SK-N-SH (cell line): ENCODE measurements around the gene PDGFRB. TPM values are rescaled to one million over a fixed set of nuclear protein-coding genes. Genes with fewer than 3 reads are reported as not detected.
A peak's percentile ranks its signal among the peaks of the same experiment; 100 is the strongest.

Source experiments
- CTCF ChIA-PET: fragments of 300-600, 350-600 bp; formaldehyde crosslinking; extraction: SDS; loops from one replicate; lab custom pipeline; 2021; lab: Yijun Ruan, JAX
- POLR2A ChIA-PET: fragments of 350-600 bp; sonication (Branson Sonifier 250); formaldehyde crosslinking; extraction: SDS; loops from one replicate; lab custom pipeline; 2020; ENCODE audit warnings: antibody characterized with exemption, inconsistent platforms; lab: Yijun Ruan, JAX
- DNase-seq: peaks from one replicate; pipeline ENCODE4 v3.0.0; 2012
- H2AFZ ChIP-seq: fragments of 200-600 bp; sonication (generic); 2 replicates; pipeline ENCODE4 v1.8.1; 2016; ENCODE audit warnings: antibody characterized with exemption, mild to moderate bottlenecking, low read depth
- H3F3A ChIP-seq: fragments of 200-600 bp; sonication (generic); replicated peaks from 2 replicates; pipeline ENCODE3; 2016; ENCODE audit warnings: antibody characterized with exemption, mild to moderate bottlenecking; ENCODE audit not compliant: insufficient read depth
- H3K27ac ChIP-seq, 2 experiments: fragments of 200-500 bp in 1 of 2; fragments of 200-600 bp in 1 of 2; sonication (Bioruptor generic) in 1 of 2; sonication (generic), shearing (Covaris generic) in 1 of 2; 2 replicates each; pipeline versions ENCODE4 v1.5.1 to v1.6.1; 2014 to 2016; ENCODE audit warnings: low read depth in 2 of 2, inconsistent platforms in 1 of 2, low read length in 1 of 2, mild to moderate bottlenecking in 1 of 2, mixed read lengths in 1 of 2
- H3K27me3 ChIP-seq: fragments of 200-600 bp; sonication (generic), shearing (Covaris generic); 2 replicates; pipeline ENCODE4 v1.6.1; 2016; ENCODE audit warnings: mixed run types; ENCODE audit not compliant: insufficient read depth
- H3K36me3 ChIP-seq, 2 experiments: fragments of 200-500 bp in 1 of 2; fragments of 200-600 bp in 1 of 2; sonication (Bioruptor generic) in 1 of 2; sonication (generic) in 1 of 2; replicated peaks in 1 of 2; 2 replicates each; pipeline versions ENCODE3 to v1.5.1; 2014 to 2016; ENCODE audit warnings: low read length in 1 of 2, mild to moderate bottlenecking in 1 of 2; ENCODE audit not compliant: insufficient read depth in 2 of 2, control insufficient read depth in 1 of 2
- H3K4me1 ChIP-seq, 2 experiments: fragments of 200-500 bp in 1 of 2; fragments of 200-600 bp in 1 of 2; sonication (Bioruptor generic) in 1 of 2; sonication (generic), shearing (Covaris generic) in 1 of 2; 2 replicates each; pipeline versions ENCODE4 v1.5.1 to v1.6.1; 2014 to 2016; ENCODE audit warnings: low read depth in 1 of 2, low read length in 1 of 2, mixed run types in 1 of 2; ENCODE audit not compliant: insufficient read depth in 2 of 2, control insufficient read depth in 1 of 2
- H3K4me2 ChIP-seq: fragments of 200-600 bp; sonication (generic), shearing (Covaris generic); 2 replicates; pipeline ENCODE4 v1.6.1; 2017; ENCODE audit warnings: mixed run types
- H3K4me3 ChIP-seq, 2 experiments: fragments of 200-500 bp in 1 of 2; fragments of 200-600 bp in 1 of 2; sonication (Bioruptor generic) in 1 of 2; sonication (generic), shearing (Covaris generic) in 1 of 2; 2 replicates each; pipeline versions ENCODE4 v1.5.1 to v1.8.1; 2014 to 2016; ENCODE audit warnings: low read depth in 2 of 2, inconsistent platforms in 1 of 2, low read length in 1 of 2, mild to moderate bottlenecking in 1 of 2, mixed read lengths in 1 of 2, moderate library complexity in 1 of 2
- H3K79me2 ChIP-seq: fragments of 200-600 bp; sonication (generic); 2 replicates; pipeline ENCODE4 v1.8.1; 2017; ENCODE audit warnings: mild to moderate bottlenecking; ENCODE audit not compliant: insufficient read depth
- H3K9ac ChIP-seq: fragments of 200-600 bp; sonication (generic); 2 replicates; pipeline ENCODE4 v1.6.1; 2017; ENCODE audit warnings: mixed run types
- H3K9me2 ChIP-seq: fragments of 200-600 bp; sonication (generic); 2 replicates; pipeline ENCODE4 v1.6.1; 2017; ENCODE audit warnings: mixed run types
- H3K9me3 ChIP-seq: fragments of 200-600 bp; sonication (generic); 2 replicates; pipeline ENCODE4 v1.6.1; 2017; ENCODE audit warnings: mixed run types, mild to moderate bottlenecking, moderate library complexity
- H4K20me1 ChIP-seq: fragments of 200-600 bp; sonication (generic); 2 replicates; pipeline ENCODE4 v1.6.1; 2017; ENCODE audit warnings: mild to moderate bottlenecking, mixed run types; ENCODE audit not compliant: insufficient read depth
- CHD2 ChIP-seq: fragments of 150-350 bp; IDR thresholded peaks from 2 replicates; pipeline ENCODE4 v1.6.1; 2018; ENCODE audit warnings: low read length; ENCODE audit not compliant: partially characterized antibody
- EP300 ChIP-seq, 2 experiments: IDR thresholded peaks; 2 replicates each; pipeline versions ENCODE4 v1.4.0 to v1.6.1; 2012; ENCODE audit warnings: borderline replicate concordance in 1 of 2, low read depth in 1 of 2, low read length in 1 of 2
- FOSL2 ChIP-seq: IDR thresholded peaks from 2 replicates; pipeline ENCODE4 v1.4.0; 2012; ENCODE audit warnings: low read depth, mild to moderate bottlenecking, moderate library complexity, borderline replicate concordance
- FOXJ3 ChIP-seq: sonication (generic); formaldehyde crosslinking; IDR thresholded peaks from 2 replicates; pipeline ENCODE4 v1.5.1; 2020; ENCODE audit warnings: mild to moderate bottlenecking, missing genetic modification reagents
- FOXM1 ChIP-seq: IDR thresholded peaks from 2 replicates; pipeline ENCODE4 v1.4.0; 2012; ENCODE audit warnings: low read depth, mild to moderate bottlenecking
- GATA2 ChIP-seq: sonication (generic); formaldehyde crosslinking; IDR thresholded peaks from 2 replicates; pipeline ENCODE4 v1.5.0; 2020; ENCODE audit warnings: mild to moderate bottlenecking, missing genetic modification reagents
- MAX ChIP-seq: IDR thresholded peaks from 2 replicates; pipeline ENCODE4 v1.4.0; 2012; ENCODE audit warnings: low read depth
- MEF2A ChIP-seq: IDR thresholded peaks from 2 replicates; pipeline ENCODE4 v1.4.0; 2012; ENCODE audit warnings: low read depth, borderline replicate concordance
- NFIC ChIP-seq: IDR thresholded peaks from 2 replicates; pipeline ENCODE4 v1.4.0; 2012; ENCODE audit warnings: borderline replicate concordance
- NRF1 ChIP-seq: IDR thresholded peaks from 2 replicates; pipeline ENCODE4 v1.6.1; 2012; ENCODE audit warnings: low read depth, mild to moderate bottlenecking, low read length
- POLR2AphosphoS5 ChIP-seq: IDR thresholded peaks from 2 replicates; pipeline ENCODE4 v1.6.1; 2012; ENCODE audit warnings: low read depth, low read length
- RAD21 ChIP-seq: IDR thresholded peaks from 2 replicates; pipeline ENCODE4 v1.6.1; 2012; ENCODE audit warnings: mild to moderate bottlenecking, low read length
- RCOR1 ChIP-seq: fragments of 150-350 bp; IDR thresholded peaks from 2 replicates; pipeline ENCODE4 v1.6.1; 2017; ENCODE audit warnings: antibody characterized with exemption, low read length
- REST ChIP-seq: IDR thresholded peaks from 2 replicates; pipeline ENCODE4 v1.6.1; 2012; ENCODE audit warnings: mild to moderate bottlenecking, low read depth, low read length, moderate library complexity
- RXRA ChIP-seq: IDR thresholded peaks from 2 replicates; pipeline ENCODE4 v1.4.0; 2012; ENCODE audit warnings: low read depth, mild to moderate bottlenecking, borderline replicate concordance
- SMC3 ChIP-seq: IDR thresholded peaks from 2 replicates; pipeline ENCODE4 v1.6.1; 2012; ENCODE audit warnings: low read depth, low read length, improper control_type of control experiment
- TCF12 ChIP-seq: IDR thresholded peaks from 2 replicates; pipeline ENCODE4 v1.4.0; 2012
- TEAD4 ChIP-seq: IDR thresholded peaks from 2 replicates; pipeline ENCODE4 v1.4.0; 2012; ENCODE audit warnings: mild to moderate bottlenecking, borderline replicate concordance; ENCODE audit not compliant: insufficient read depth
- WGBS: methylation state at CpG from one replicate; pipeline ENCODE4 v1.1.6; 2017; ENCODE audit warnings: low lambda C conversion rate; 5-methylcytosine and 5-hydroxymethylcytosine counted together
- polyA plus RNA-seq, 3 experiments: library from polyadenylated mRNA; depleted of rRNA; stranded (reverse); fragments of >200 nt; gene quantifications; 2 replicates each; pipeline ENCODE4 v1.2.3, GENCODE V29; 2012
- TF ChIP-seq, protein P1 (sequence below): IDR thresholded peaks from 2 replicates; pipeline ENCODE4 v1.4.0; 2012; ENCODE audit warnings: low read depth, borderline replicate concordance
- TF ChIP-seq, protein P2 (sequence below): IDR thresholded peaks from 2 replicates; pipeline ENCODE4; 2012
- TF ChIP-seq, protein P3 (sequence below): fragments of 150-350 bp; IDR thresholded peaks from 2 replicates; pipeline ENCODE4 v1.6.1; 2016; ENCODE audit warnings: mild to moderate bottlenecking, low read depth, low read length

The PDGFRB gene
- polyA plus RNA-seq, 1 of the 3 experiments (the other 2 are of a cell fraction) = 32.1 TPM

DNA sequence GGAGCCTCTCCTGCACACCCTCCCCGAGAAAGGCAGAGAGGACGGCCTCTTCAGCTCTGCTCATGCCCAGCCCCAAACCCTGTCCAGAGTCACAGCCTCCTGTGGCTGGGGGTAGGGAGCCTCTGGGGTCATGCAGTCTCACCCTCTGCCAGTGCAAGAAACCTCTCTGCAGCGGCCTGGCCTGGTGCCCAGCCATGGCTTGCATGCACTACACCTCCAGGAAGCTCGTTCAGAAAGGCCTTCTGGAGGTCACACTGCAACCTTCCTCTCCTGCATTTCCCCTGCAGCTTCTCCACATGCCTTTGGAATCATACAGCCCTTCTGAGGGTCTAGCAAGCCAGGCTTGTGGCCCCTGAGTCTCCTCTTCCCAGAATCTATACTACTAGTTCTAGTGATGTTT lies 87.2 kb downstream of the PDGFRB start:
- Histone ChIP-seq H3K27me3 (no peaks in the 10 kb centered on the region), H2AFZ (peak overlapping the region; percentile 43; the same call in 1 of the 2 replicates), H3K4me3 (no peak overlapping the region), H3K9me3 (no peaks in the 10 kb centered on the region), H4K20me1 (no peaks in the 10 kb centered on the region), H3F3A (peaks cover 6% of the 10 kb centered on the region), H3K27ac (no peak overlapping the region; a peak in 1 of 4 replicates), H3K9ac (no peak overlapping the region), H3K36me3 (no peaks in the 10 kb centered on the region), H3K79me2 (no peaks in the 10 kb centered on the region), H3K4me2 (no peak overlapping the region; the same call in 1 of the 2 replicates), H3K4me1 (peaks cover 14 to 48% of the 10 kb centered on the region in 2 experiments; a peak in 3 of 4 replicates), H3K9me2 (no peaks in the 10 kb centered on the region)
- WGBS = 17% methylated on average over 1 of the region's 4 CpGs
- TF ChIP-seq TCF12 (no peak), NFIC (0 out of 2 replicates have a peak, but pooled peaks have one; percentile 16)
- CTCF ChIA-PET = interaction anchor here (0.9 to 1.3 kb wide), 3 partner anchors 19 to 107 kb away, joined by 3 to 4 read pairs (median 3); partner anchors contain the start of gene PDGFRB
- DNase-seq = no peak
- POLR2A ChIA-PET = no interaction called here

- no peaks in the 10 kb centered on the region for H4K20me1 ChIP-seq
- no peaks in the 10 kb centered on the region for H3K27me3 ChIP-seq
- H3K4me2 ChIP-seq = no peak overlapping the region; the same call in 1 of the 2 replicates
- no peak for DNase-seq
- H3K4me1 ChIP-seq = peaks cover 14 to 48% of the 10 kb centered on the region in 2 experiments; a peak in 3 of 4 replicates
- no CpG with 5 or more reads among the region's 6 CpGs for WGBS
- no peak overlapping the region for H2AFZ ChIP-seq
- no peaks in the 10 kb centered on the region for H3K9me3 ChIP-seq
- ChIA-PET POLR2A (no interaction called here), CTCF (interaction anchor here (1.2 kb wide), 1 partner anchor 88 kb away, joined by 4 read pairs; the partner anchor contains the start of gene PDGFRB)
- H3K4me3 ChIP-seq = no peak overlapping the region
- TF ChIP-seq TEAD4 = no peak
- no peak for TF ChIP-seq NRF1
- no peak for TF ChIP-seq NFIC
- no peak for TF ChIP-seq MAX
- TF ChIP-seq CHD2 = no peak
- TF ChIP-seq, protein P1, sequence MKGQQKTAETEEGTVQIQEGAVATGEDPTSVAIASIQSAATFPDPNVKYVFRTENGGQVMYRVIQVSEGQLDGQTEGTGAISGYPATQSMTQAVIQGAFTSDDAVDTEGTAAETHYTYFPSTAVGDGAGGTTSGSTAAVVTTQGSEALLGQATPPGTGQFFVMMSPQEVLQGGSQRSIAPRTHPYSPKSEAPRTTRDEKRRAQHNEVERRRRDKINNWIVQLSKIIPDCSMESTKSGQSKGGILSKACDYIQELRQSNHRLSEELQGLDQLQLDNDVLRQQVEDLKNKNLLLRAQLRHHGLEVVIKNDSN = no peak
- TF ChIP-seq, protein P2, sequence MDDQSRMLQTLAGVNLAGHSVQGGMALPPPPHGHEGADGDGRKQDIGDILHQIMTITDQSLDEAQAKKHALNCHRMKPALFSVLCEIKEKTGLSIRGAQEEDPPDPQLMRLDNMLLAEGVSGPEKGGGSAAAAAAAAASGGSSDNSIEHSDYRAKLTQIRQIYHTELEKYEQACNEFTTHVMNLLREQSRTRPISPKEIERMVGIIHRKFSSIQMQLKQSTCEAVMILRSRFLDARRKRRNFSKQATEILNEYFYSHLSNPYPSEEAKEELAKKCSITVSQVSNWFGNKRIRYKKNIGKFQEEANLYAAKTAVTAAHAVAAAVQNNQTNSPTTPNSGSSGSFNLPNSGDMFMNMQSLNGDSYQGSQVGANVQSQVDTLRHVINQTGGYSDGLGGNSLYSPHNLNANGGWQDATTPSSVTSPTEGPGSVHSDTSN = no peak
- no peak for TF ChIP-seq REST
- TF ChIP-seq POLR2AphosphoS5 = no peak
- TF ChIP-seq GATA2 = no peak
- no peak for TF ChIP-seq FOXJ3
- TF ChIP-seq RXRA = no peak
- no peak for TF ChIP-seq RCOR1
- TF ChIP-seq, protein P3, sequence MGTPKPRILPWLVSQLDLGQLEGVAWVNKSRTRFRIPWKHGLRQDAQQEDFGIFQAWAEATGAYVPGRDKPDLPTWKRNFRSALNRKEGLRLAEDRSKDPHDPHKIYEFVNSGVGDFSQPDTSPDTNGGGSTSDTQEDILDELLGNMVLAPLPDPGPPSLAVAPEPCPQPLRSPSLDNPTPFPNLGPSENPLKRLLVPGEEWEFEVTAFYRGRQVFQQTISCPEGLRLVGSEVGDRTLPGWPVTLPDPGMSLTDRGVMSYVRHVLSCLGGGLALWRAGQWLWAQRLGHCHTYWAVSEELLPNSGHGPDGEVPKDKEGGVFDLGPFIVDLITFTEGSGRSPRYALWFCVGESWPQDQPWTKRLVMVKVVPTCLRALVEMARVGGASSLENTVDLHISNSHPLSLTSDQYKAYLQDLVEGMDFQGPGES = no peak
- no peak for TF ChIP-seq FOSL2
- no peak for TF ChIP-seq RAD21
- no peak for TF ChIP-seq SMC3
- no peak for TF ChIP-seq FOXM1
- TF ChIP-seq MEF2A = no peak
- TF ChIP-seq EP300 (IDR thresholded peaks at IDR 0.05; ENCODE audit: borderline replicate concordance in 1 of 2, low read depth in 1 of 2, low read length in 1 of 2) = no peak
- H3F3A ChIP-seq = peaks cover 6% of the 10 kb centered on the region
- no peak overlapping the region for H3K9ac ChIP-seq
- H3K9me2 ChIP-seq = no peaks in the 10 kb centered on the region
- no peaks in the 10 kb centered on the region for H3K36me3 ChIP-seq
- H3K27ac ChIP-seq = no peak overlapping the region
- H3K79me2 ChIP-seq = no peaks in the 10 kb centered on the region
These were observed 87.6 kb downstream of the PDGFRB start for GRCh38 chr5:150068071-150068470.
